ENCODE results near the gene RIPK3.

Gene RIPK3

GRCh38 chr14:24334431-24335291, 5.1 kb downstream of the RIPK3 start, which contains the start of gene ADCY4:
Gene ADCY4 (minus strand): TSS chr14:24335071. CDS start chr14:24334652, 419 bp downstream.
- DNase-seq (ENCODE audit: low read depth): no peak
- no peak for TF ChIP-seq CTCF (conservative IDR thresholded peaks at IDR 0.05; ENCODE audit: low read length)
- H3K4me3 ChIP-seq (ENCODE audit: low read length): peak within 1 kb of the TSS; percentile 52

GRCh38 chr14:24332268-24332993, 7.4 kb downstream of the RIPK3 start:
- peak overlapping the region; percentile 17; the same call in 1 of the 2 replicates for H3K4me3 ChIP-seq (ENCODE audit: low read length)
- peak; percentile 82 for TF ChIP-seq CTCF (conservative IDR thresholded peaks at IDR 0.05; ENCODE audit: low read length)
- DNase-seq (ENCODE audit: low read depth): peak; percentile 64

- no peak for TF ChIP-seq CTCF (conservative IDR thresholded peaks at IDR 0.05; ENCODE audit: low read length)
- DNase-seq (ENCODE audit: low read depth): no peak
- H3K4me3 ChIP-seq (ENCODE audit: low read length): no peak overlapping the region
These were observed 8.0 kb downstream of the RIPK3 start for GRCh38 chr14:24331731-24332267.

- no peak for DNase-seq (ENCODE audit: low read depth)
- no peak for TF ChIP-seq CTCF (conservative IDR thresholded peaks at IDR 0.05; ENCODE audit: low read length)
- H3K4me3 ChIP-seq (ENCODE audit: low read length): no peak overlapping the region
These were observed 8.7 kb downstream of the RIPK3 start for GRCh38 chr14:24330973-24331674.

- no peak for TF ChIP-seq CTCF (conservative IDR thresholded peaks at IDR 0.05; ENCODE audit: low read length)
- DNase-seq (ENCODE audit: low read depth): no peak
- H3K4me3 ChIP-seq (ENCODE audit: low read length): no peak overlapping the region
These were observed 10.1 kb downstream of the RIPK3 start for GRCh38 chr14:24329736-24330135.

GRCh38 chr14:24329073-24329663, 10.6 kb downstream of the RIPK3 start:
- H3K4me3 ChIP-seq (ENCODE audit: low read length): no peak overlapping the region
- DNase-seq (ENCODE audit: low read depth): no peak
- TF ChIP-seq CTCF (conservative IDR thresholded peaks at IDR 0.05; ENCODE audit: low read length): no peak

All from AG10803 (cell line).